IMR-90 (cell line): Measurements from ENCODE around the gene BTBD2. TPM values are rescaled to one million over a fixed set of nuclear protein-coding genes. Genes with fewer than 3 reads are reported as not detected.

Source experiments
- polyA plus RNA-seq, 3 experiments: library from polyadenylated mRNA; depleted of rRNA; stranded (reverse); fragments of >200 nt; gene quantifications; 2 replicates each; pipeline ENCODE4 v1.2.3, GENCODE V29; 2012; ENCODE audit warnings: low replicate concordance in 1 of 3
- total RNA-seq: library from RNA; depleted of rRNA; stranded (reverse); fragments of >200 nt; gene quantifications from 2 replicates; pipeline ENCODE4 v1.2.3, GENCODE V29; 2012
- TF ChIP-seq, protein P1 (sequence below): conservative IDR thresholded peaks from 2 replicates; pipeline ENCODE4 v1.5.1; 2012; ENCODE audit warnings: mild to moderate bottlenecking, low read depth, low read length, improper control_type of control experiment

BTBD2 gene
- total and polyA plus RNA-seq, 2 of the 4 experiments (the other 2 are of a cell fraction) = 24.4 to 65.7 TPM

DNA sequence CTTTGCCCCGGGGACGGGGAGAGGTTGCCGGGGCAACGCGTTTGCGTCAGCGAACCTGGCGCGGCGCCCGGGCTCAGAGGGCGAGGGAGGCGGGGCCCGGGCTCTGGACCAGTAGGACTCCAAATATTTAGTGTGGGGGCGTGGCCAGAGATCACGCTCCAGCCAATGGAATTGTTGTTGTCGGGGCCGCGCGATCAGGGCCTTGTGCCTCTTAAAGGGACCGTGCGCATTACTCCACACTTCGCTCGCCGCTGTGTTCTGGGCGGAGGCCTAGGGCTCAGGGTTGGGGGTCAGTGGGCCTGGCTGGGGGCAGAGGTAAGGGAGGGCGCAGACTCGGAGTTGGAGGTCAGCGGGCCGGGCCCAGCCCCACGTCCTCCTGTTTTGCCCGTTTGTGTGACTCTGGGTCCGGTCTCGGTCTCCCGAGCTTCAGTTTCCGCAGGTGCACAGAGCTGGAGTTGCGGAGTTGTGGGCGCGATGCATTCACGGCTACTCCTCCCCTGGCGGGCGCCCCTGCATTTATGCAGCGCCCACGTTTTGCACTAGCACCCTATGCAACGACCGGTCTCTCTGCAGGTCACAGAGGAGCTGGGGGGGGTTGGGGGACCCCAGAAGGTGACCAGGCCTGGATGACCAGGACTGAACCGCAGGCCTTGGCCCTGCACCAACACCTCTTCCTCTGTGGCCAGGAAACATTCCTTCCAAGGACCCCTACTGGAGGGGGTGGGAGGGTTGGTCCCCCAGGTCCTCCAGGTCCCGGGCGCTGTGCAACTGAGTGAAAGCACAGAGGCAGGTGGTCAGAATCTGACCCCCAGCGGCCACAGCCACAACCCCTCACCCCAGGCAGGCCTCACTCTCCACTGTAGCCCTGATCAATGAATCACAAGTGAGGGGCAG, 46.2 kb upstream of the BTBD2 start (continued):
- TF ChIP-seq, protein P1, sequence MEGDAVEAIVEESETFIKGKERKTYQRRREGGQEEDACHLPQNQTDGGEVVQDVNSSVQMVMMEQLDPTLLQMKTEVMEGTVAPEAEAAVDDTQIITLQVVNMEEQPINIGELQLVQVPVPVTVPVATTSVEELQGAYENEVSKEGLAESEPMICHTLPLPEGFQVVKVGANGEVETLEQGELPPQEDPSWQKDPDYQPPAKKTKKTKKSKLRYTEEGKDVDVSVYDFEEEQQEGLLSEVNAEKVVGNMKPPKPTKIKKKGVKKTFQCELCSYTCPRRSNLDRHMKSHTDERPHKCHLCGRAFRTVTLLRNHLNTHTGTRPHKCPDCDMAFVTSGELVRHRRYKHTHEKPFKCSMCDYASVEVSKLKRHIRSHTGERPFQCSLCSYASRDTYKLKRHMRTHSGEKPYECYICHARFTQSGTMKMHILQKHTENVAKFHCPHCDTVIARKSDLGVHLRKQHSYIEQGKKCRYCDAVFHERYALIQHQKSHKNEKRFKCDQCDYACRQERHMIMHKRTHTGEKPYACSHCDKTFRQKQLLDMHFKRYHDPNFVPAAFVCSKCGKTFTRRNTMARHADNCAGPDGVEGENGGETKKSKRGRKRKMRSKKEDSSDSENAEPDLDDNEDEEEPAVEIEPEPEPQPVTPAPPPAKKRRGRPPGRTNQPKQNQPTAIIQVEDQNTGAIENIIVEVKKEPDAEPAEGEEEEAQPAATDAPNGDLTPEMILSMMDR = no peak
